TTC549 (cell line): ENCODE data around the gene USP13.
A peak's percentile ranks its signal among the peaks of the same experiment; 100 is the strongest.
"Not testable (repeated sequence)": the region's sequence is repeated elsewhere in the genome, so short reads cannot be mapped to it uniquely, and the experiment has no call there.

Source experiments
- FAIRE-seq: peaks from 2 replicates; lab custom pipeline; 2012; peaks lifted over from hg19 to GRCh38; lab: Jason Lieb, UNC

Gene USP13, protein sequence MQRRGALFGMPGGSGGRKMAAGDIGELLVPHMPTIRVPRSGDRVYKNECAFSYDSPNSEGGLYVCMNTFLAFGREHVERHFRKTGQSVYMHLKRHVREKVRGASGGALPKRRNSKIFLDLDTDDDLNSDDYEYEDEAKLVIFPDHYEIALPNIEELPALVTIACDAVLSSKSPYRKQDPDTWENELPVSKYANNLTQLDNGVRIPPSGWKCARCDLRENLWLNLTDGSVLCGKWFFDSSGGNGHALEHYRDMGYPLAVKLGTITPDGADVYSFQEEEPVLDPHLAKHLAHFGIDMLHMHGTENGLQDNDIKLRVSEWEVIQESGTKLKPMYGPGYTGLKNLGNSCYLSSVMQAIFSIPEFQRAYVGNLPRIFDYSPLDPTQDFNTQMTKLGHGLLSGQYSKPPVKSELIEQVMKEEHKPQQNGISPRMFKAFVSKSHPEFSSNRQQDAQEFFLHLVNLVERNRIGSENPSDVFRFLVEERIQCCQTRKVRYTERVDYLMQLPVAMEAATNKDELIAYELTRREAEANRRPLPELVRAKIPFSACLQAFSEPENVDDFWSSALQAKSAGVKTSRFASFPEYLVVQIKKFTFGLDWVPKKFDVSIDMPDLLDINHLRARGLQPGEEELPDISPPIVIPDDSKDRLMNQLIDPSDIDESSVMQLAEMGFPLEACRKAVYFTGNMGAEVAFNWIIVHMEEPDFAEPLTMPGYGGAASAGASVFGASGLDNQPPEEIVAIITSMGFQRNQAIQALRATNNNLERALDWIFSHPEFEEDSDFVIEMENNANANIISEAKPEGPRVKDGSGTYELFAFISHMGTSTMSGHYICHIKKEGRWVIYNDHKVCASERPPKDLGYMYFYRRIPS

DNA sequence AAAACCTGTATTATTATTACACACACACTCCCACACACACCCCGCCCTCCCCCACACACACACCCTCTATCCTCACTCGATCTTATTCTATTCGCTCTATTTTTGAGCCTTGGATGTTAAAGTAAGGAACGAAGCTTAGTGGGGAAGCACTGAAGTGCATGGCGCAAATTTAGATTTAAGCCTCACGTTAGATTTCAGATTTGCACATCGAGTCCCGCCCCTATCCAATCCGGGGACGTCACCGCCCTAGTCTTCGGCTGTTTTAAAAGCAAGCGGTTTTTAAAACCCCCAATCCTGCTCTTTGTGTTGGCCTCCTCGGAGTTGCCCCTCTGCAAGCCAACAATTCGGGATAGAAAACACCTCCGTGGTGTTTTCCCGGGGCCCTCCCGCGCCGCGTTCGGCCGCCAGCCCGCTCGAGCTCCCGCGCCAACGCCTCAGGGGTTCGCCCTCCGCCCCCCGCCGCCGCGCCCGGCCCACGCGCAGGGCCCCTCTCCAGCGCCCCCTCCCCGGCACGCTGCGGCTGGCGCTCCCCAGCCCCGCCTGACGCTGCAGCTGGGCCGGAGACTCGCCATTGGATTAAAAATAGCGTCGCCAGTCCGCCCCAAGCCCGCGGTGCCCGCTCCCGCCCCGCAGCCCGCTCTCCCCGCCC, at the start of gene USP13:
Gene USP13, plus strand, starts transcription at position 594 of the 649 bp plus-strand sequence. CDS start 186 bp downstream, outside the sequence.
- FAIRE-seq, result no peak

DNA sequence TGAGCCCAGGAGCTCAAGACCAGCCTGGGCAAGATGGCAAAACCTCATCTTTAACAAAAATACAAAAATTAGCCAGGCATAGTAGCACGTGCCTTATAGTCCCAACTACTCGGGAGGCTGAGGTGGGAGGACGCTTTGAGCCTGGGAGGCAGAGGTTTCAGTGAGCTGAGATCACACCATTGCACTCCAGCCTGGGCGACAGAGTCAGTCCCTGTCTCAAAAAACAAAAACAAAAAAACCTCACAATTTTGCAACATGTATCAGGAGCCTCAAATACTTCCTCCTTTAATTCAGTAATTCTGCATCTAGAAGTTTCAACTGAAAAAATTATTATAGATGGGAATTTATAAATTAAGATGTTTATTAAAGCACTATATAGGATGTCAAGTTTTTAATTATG, 49.5 kb upstream of the USP13 start:
- no peak for FAIRE-seq

DNA sequence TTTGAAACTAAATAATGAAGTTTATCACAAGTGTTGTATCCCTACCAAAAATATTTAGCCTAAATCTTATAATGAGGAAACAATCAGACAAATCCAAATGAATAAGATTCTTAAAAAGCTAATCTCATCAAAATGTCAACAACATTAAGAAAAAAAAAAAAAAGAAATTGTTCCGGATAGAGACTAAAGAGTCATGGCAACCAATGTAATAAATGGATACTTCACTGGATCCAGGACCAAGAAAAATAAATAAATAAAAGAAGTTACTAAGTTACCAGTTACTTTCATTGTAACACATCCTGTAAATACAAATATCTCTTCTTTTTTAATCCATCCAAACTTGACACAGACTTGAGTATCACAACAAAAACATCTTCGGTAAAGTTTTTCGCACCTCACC, 49.0 kb upstream of the USP13 start:
- no peak for FAIRE-seq

DNA sequence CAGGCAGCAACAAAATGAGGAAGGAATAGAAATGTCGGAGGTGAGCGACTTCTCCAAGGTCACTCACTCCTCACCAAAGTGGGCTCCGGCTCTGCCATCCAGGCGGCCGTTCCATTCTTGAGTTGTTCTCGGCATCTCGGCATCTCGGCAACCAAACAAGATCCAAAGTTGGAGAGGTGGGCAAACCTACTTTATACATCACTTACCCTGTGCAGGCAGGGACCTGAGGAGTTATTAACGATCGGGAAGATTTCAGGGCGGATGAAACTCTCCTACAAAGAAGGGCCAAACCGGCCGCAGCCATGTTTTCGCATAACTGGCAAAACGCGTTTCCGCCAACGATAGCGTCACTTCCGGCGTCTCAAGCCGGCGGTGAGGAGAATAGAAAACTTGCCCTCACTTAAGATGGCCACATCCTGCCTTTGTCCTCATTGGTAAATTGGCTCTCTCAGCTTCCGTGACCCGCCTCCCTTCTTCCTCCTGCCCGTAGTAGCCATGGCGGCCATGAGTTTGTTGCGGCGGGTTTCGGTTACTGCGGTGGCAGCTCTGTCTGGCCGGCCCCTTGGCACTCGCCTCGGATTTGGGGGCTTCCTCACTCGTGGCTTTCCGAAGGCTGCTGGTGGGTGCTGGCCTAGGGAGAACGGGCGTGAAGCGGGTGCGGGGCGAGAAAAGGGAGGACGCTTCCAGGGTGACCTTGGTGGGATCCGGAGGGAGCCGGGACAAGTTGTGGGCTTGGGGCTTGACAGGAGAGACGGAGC, 48.3 kb upstream of the USP13 start, which contains the start of the genes MRPL47 and NDUFB5:
Gene MRPL47, minus strand, starts transcription at position 318 of the 758 bp plus-strand sequence. Its CDS starts 14 bp downstream, at position 304.
Gene NDUFB5, plus strand, starts transcription at position 474 of the 758 bp plus-strand sequence. Its CDS starts 22 bp downstream, at position 496.
- peak; percentile 91 for FAIRE-seq

DNA sequence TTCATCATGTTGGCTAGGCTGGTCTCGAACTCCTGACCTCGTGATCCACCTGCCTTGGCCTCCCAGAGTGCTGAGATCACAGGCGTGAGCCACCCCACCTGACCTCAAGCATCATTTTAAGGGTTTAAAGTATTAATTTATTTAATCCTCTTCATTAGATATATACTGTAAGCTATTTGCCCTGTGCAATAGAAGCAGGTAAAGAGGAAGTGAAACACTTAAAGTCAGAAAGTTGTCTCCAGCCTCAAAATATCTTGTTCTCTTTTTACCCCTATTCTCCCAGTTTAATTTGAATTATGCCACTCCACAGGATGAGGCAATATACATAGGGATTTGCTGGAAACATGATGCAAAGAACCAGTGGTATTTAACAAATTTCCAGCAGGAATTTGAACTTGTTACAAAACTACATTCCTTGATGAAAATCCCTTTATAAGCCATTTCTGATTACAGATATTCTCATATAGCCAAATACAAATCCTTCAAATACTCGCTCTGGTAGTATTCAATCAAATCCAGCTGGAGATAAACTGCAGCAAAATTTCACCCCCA, 46.2 kb upstream of the USP13 start:
- no peak for FAIRE-seq

DNA sequence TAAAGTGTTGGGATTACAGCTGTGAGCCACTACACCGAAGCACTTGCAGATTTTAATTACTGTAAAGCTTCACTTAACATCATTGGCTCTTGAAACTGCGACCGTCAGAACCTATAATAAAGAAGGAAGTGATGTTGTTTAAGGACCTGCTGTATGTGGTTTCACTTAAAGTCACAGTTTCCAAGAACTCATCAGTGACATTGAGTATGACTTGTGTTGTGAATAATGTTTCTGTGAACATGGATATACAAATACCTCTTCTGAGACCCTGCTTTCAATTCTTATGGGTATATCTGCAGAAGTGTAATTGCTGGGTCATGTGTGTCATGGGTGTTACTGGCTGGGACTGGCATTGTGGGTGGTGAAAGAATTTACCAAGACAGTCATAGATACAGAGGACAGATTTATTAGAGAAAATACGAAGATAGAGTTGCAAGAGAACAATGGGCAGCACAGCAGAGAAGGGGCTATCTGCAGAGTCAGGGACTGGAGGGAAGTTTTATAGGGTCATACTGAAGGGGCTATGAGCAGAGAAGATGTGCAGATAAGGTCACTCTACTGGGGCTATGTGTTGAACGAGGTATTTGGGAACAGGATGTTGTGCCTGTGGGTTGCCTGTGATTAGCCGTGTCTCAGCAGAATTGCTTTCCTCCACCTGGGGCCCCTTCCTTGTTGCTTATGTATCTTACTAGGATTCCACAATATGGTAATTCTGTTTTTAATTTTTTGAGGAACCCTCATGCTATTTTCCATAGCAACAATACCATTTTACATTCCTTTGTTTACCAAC, 43.7 kb upstream of the USP13 start:
- no peak for FAIRE-seq

DNA sequence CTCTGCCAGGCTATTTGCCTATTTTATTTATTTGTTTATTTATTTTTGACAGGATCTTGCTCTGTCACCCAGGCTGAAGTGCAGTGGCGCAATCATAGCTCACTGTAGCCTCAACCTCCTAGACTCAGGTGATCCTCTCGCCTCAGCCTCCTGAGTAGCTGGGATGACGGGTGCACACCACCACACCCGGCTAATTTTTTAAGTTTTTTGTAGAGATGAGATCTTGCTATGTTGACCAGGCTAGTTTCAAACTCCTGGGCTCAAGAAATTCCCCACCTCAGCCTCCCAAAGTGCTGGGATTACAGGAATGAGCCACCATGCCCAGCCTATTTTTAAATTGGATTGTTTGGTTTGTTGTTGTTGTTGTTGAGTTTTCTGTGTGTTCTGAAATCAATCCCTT, 42.8 kb upstream of the USP13 start:
- FAIRE-seq, result no peak

DNA sequence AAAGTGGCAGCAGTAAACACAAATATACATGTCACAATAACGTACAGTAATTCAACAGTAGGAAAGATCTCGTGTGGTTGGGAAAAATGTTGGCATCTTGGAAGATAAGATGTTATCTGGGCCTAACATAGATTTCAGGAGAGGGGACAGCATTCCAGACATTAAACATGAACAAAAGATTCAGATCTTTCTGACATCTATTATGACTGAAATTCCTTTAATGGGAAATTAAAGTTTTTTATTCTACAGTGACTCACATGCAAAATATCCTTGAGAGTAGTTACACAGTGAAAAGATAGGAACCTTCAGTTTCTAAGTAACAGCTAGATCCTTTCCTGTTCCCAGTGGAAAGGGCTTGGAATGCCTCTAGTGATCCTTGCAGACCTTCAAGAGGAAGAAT, 39.0 kb upstream of the USP13 start:
- no peak for FAIRE-seq

DNA sequence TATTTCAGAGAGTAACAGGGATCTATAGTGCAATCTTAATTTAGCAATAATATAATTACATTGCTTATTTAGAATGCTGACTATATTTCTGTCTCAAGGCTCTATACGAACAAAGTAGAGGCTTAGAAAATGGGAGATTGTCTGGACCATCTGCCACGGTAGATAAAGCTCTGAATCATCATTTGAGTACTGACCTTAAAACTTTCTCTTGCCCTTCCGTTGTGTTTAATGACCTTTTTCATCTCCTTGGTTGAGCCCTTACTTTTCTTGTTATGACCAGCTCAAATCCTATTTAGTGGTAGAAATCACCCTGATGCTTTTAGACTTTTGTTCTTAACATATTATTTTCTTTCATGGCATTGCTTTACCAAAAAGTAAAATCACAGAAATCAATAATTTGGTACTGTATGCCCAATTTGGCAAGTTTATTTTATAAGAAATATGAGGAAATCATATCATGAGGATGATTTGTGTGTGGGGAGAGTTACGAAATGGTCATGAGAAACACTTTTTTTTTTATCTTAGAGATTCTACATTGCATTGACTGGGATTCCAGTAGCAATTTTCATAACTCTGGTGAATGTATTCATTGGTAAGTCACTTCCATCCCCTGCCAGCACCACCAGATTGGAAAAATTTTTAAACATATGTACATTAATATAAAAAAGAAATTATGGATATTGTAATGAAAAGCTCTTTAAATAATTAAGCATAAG, 37.2 kb upstream of the USP13 start:
- FAIRE-seq, result no peak

DNA sequence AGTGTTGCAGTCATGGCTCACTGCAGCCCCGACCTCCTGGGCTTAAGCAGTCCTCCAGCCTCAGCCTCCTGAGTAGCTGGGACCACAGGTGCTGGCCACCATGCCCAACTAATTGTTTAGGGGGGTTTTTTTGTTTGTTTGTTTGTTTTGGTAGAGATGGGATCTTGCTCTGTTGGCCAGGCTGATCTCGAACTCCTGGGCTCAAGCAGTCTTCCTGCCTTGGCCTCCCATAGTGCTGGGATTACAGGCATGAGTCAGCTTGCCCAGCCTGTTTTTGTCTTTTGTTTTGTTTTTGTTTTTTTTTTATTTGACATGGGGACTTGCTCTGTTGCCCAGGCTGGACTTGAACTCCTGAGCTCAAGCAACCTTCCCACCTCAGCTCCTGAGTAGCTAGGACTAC, 30.8 kb upstream of the USP13 start:
- FAIRE-seq, result no peak

DNA sequence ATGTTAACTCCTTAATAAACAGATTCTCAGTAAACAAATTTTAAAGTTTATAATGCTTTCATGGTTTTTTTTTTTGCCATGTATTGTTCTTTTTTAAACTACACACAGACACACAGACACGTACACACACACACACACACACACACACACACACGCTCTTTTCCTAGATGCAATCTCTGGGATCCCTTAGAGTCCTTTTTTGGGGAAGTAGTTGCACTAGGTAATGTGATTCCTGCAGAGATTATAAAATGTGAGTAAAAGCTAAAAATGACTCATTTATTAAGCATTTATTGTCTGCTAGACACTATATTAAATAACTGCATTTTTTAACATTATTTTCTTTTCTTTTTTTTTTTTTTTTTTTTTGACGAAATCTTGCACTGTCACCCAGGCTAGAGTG, 28.4 kb upstream of the USP13 start:
- FAIRE-seq, result no peak

DNA sequence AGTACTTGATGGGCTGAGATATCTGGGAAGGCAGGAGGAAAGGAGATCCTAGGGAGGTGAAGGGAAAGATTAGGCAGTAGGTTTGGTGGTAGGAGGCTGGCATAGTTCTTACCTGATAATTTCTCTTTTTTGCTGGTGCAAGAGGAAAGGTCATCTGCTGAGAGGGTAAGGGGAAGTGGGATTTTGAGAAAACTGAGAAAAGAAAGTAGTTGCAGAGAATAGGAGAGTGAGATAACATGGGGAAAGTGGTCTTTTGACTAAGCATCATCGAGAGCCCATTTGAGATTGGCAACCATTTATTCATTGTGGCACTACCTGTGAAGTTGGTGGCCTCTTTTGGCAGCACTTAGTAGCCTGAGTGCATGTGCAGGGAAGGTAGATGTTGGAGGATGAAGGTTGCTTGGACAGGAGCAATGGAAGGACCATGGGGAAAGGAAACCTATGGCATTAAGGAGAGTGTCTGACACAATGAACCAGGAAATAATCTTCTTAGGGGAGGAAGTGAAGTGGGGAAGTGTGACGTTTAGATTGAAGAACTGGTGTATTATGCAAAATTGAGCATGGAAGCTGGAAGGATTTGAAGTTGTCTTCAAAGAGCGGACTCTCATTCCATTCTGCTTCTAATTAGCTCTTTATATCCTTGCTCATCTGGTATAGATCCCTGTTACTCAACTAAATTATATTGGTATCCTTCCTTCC, 21.9 kb upstream of the USP13 start:
- FAIRE-seq, result no peak

DNA sequence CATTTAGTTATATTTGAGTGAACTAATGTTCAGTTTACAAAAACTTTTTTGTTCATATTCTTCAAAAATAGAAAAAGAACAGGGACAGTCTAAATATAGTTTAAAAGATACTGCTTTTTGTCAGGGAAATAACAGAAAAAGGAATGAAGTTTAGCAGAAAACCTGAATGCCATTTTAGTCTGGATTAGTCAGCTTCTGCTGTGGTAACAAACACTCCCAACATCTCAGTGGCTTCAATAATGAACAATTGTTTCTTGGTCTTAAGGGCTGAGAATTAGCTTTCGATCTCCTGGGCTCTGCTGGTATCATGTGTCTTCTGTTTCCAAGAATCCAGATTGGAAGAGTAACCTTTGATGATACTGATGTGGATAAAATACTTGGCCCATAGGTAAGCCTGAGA, 12.4 kb upstream of the USP13 start:
- FAIRE-seq, result no peak

DNA sequence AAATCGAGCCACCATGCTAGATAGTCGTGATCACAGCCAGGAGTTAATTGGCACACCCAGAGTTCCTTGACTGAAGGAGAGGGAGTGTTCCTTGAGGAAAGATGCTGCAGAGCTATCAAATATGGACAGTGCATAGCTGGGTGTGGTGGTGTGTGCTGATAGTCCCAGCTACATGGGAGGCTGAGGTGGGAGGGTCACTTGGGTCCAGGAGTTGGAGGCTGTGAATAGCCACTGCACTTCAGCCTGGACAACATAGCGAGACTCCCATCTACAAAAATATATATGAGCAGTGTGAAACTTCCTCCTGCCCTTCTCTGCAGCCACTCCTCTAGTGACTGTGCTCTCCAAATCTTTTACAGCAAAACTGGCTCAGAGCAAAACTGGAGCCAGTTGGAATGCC, 10.0 kb upstream of the USP13 start:
- no peak for FAIRE-seq

DNA sequence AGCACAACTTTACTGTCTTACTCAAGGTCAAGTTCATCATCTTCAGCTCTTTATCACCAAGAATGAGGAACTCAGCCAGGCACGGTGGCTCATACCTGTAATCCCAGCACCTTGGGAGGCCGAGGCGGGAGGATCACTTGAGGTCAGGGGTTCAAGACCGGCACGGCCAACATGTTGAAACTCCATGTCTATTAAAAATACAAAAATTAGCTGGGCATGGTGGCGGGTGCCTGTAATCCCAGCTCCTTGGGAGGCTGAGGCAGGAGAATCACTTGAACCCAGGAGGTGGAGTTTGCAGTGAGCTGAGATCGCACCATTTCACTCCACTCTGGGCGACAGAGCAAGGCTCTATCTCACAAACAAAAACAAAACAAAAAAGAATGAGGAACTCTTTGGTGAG, 9.0 kb upstream of the USP13 start:
- not testable (repeated sequence) for FAIRE-seq

DNA sequence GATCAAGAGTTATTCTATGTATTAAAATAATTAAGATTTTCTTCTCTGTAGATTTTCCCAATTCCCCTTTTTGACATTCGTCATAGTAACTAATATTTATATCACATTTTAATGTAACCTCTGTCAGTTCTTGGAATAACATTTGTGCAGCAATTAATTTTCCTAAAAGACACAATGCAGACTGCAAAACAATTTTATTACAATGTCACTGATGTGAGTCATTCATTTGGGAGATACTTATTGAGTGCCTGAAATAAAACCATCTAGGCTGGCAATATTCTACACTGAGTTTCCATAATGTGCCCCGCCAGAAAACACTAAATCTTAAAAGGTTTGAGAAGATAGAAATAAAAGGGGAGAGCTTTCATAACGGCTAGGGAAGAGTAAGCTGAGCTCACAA, 6.7 kb upstream of the USP13 start:
- FAIRE-seq, result no peak

DNA sequence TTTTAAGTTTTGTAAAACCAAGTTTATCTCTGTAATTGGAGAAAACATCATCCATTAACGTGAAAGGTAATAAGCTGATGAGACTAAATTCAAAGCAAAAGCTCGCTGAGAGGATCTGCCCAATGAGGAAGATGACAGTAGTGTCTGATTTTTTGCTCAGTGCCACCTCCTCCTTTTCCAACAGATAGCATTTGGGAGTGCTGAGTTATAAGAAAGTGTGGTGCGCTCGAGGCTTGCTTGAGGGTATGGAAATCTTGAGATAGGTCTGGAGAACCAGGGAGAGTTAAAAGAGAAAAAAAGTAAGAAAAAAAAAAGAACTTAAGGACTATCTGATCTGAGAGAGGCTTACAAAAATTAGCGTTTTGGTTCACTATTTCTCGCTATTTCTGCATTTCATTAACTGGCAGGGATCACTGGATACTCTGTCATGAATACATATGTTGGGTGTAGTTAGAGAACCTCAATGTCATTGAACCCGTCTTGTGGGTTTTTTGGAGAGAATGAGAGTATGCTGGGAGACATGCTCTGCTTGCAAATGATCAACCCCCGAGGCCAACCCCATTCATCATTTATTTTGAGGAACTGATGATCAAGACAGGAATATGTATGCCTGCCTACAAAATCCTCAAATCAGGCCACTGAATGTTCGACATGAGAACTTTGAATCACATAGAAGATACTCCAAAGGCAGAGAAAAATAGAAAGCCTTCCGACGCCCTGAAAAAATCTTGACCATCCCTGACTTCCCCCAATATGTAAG, 973 bp upstream of the USP13 start:
- FAIRE-seq, result no peak

DNA sequence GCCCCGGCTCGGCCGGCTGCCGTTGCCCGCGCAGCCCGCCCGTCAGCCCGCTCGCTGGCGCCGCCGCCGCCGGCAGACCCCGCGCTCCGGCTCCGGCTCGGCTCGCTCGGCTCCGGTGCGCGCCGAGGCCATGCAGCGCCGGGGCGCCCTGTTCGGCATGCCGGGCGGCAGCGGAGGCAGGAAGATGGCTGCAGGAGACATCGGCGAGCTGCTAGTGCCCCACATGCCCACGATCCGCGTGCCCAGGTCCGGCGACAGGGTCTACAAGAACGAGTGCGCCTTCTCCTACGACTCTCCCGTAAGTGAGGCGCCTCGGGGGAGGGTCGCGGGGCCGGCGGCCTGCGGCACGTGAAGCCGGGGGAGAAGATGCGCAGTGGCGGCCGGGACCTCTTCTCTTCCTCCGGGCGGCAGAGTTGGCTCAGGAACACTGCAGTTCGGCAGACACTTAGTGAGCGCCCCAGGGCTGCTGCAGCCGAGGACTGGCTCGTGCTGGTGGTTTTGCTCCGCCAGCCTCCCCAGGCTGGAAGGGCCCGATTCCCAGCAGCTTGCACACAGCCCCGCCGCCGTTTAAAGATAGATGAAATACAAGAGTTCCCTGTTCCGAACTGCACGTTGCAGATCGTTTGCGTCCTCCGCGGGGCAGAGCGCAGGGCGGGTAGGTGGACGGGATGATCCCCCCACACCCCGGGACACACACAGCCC, 407 bp downstream of the USP13 start:
- FAIRE-seq, result no peak
